Neural progenitor cell (in vitro differentiated cells): ENCODE measurements around the gene TMEM115. TPM values are rescaled to one million over a fixed set of nuclear protein-coding genes. Genes with fewer than 3 reads are reported as not detected.
A peak's percentile ranks its signal among the peaks of the same experiment; 100 is the strongest.

Experiments
- DNase-seq: peaks from one replicate; pipeline ENCODE4 v3.0.0-alpha.2; 2016; ENCODE audit warnings: low spot score
- H2AFZ ChIP-seq: fragments of 200-600 bp; sonication (generic); replicated peaks from 2 replicates; pipeline ENCODE4 v1.6.1; 2016; ENCODE audit warnings: antibody characterized with exemption
- H3F3A ChIP-seq: fragments of 200-600 bp; sonication (generic); 2 replicates; pipeline ENCODE4 v1.6.1; 2016; ENCODE audit warnings: antibody characterized with exemption, low read depth
- H3K27ac ChIP-seq: fragments of 200-600 bp; sonication (generic); 2 replicates; pipeline ENCODE4 v1.5.1; 2016; ENCODE audit warnings: mild to moderate bottlenecking
- H3K27me3 ChIP-seq: fragments of 200-600 bp; sonication (generic); 2 replicates; pipeline ENCODE4 v1.6.1; 2016; ENCODE audit warnings: mild to moderate bottlenecking, moderate library complexity
- H3K36me3 ChIP-seq: fragments of 200-600 bp; sonication (generic); 2 replicates; pipeline ENCODE4 v1.5.1; 2016
- H3K4me1 ChIP-seq: fragments of 200-600 bp; sonication (generic); 2 replicates; pipeline ENCODE4 v1.6.1; 2016; ENCODE audit warnings: mixed run types
- H3K4me2 ChIP-seq: fragments of 200-600 bp; sonication (generic); 2 replicates; pipeline ENCODE4 v1.6.1; 2016
- H3K4me3 ChIP-seq: fragments of 200-600 bp; sonication (generic); 2 replicates; pipeline ENCODE4 v1.5.1; 2016
- H3K79me2 ChIP-seq: fragments of 200-600 bp; sonication (generic); 2 replicates; pipeline ENCODE4 v1.6.1; 2016; ENCODE audit warnings: low read depth
- H3K9ac ChIP-seq: fragments of 200-600 bp; sonication (generic); 2 replicates; pipeline ENCODE4 v1.6.1; 2016
- H3K9me3 ChIP-seq: fragments of 200-600 bp; sonication (generic); 2 replicates; pipeline ENCODE4 v1.5.1; 2016; ENCODE audit warnings: low read depth
- H4K20me1 ChIP-seq: fragments of 200-600 bp; sonication (generic); 2 replicates; pipeline ENCODE4 v1.6.1; 2016; ENCODE audit warnings: low read depth
- H3K27ac Mint-ChIP-seq: 3 replicates; pipeline ENCODE4 v1.8.0; 2021; ENCODE audit warnings: mixed read lengths
- H3K27me3 Mint-ChIP-seq: 2 replicates; pipeline ENCODE4 v1.8.0; 2022; ENCODE audit warnings: low read depth, mild to moderate bottlenecking, inconsistent platforms, moderate library complexity, mixed read lengths; ENCODE audit not compliant: insufficient read depth
- H3K36me3 Mint-ChIP-seq: 3 replicates; pipeline ENCODE4 v1.8.0; 2021; ENCODE audit warnings: mixed read lengths
- H3K4me1 Mint-ChIP-seq: 3 replicates; pipeline ENCODE4 v1.8.0; 2021; ENCODE audit warnings: mixed read lengths
- H3K4me3 Mint-ChIP-seq: 3 replicates; pipeline ENCODE4 v1.8.0; 2021; ENCODE audit warnings: mild to moderate bottlenecking, moderate library complexity, mixed read lengths
- H3K9me3 Mint-ChIP-seq: 3 replicates; pipeline ENCODE4 v1.8.0; 2020; ENCODE audit warnings: mixed read lengths
- CTCF ChIP-seq: fragments of 200-600 bp; sonication (generic); IDR thresholded peaks from 2 replicates; pipeline ENCODE4 v1.5.1; 2017; ENCODE audit warnings: antibody characterized with exemption, mild to moderate bottlenecking
- EZH2 ChIP-seq: fragments of 200-600 bp; sonication (generic); IDR thresholded peaks from 2 replicates; pipeline ENCODE4 v1.6.1; 2017; ENCODE audit warnings: antibody characterized with exemption, mild to moderate bottlenecking, moderate library complexity
- EZH2phosphoT487 ChIP-seq: fragments of 200-600 bp; sonication (generic); IDR thresholded peaks from 2 replicates; pipeline ENCODE4 v1.6.1; 2017; ENCODE audit warnings: antibody characterized with exemption
- total RNA-seq: library from RNA; depleted of rRNA; stranded (reverse); fragments of >200 nt; gene quantifications from 2 replicates; pipeline ENCODE4 v1.2.3, GENCODE V29; 2015; ENCODE audit warnings: low replicate concordance

The TMEM115 gene
- total RNA-seq, 1 donor from 2014 or later, result 6.3 TPM

- Mint-ChIP-seq H3K9me3 (no peaks in the 10 kb centered on the region), H3K27ac (no peak overlapping the region), H3K27me3 (peaks cover 8% of the 10 kb centered on the region), H3K4me1 (peaks cover 9% of the 10 kb centered on the region), H3K4me3 (no peak overlapping the region), H3K36me3 (no peaks in the 10 kb centered on the region)
- Histone ChIP-seq H3K27me3 (no peaks in the 10 kb centered on the region), H3K4me1 (peaks cover 4% of the 10 kb centered on the region), H3F3A (no peaks in the 10 kb centered on the region), H3K4me3 (no peak overlapping the region), H4K20me1 (no peaks in the 10 kb centered on the region), H2AFZ (no peak overlapping the region), H3K9ac (no peak overlapping the region), H3K4me2 (no peak overlapping the region), H3K27ac (no peak overlapping the region), H3K36me3 (no peaks in the 10 kb centered on the region), H3K79me2 (no peaks in the 10 kb centered on the region), H3K9me3 (no peaks in the 10 kb centered on the region)
- no peak for DNase-seq
- no peak for TF ChIP-seq CTCF
- TF ChIP-seq EZH2phosphoT487, result no peak
- no peak for TF ChIP-seq EZH2
Observed at GRCh38 chr3:50395070-50395860, 35.9 kb upstream of the TMEM115 start.

DNA sequence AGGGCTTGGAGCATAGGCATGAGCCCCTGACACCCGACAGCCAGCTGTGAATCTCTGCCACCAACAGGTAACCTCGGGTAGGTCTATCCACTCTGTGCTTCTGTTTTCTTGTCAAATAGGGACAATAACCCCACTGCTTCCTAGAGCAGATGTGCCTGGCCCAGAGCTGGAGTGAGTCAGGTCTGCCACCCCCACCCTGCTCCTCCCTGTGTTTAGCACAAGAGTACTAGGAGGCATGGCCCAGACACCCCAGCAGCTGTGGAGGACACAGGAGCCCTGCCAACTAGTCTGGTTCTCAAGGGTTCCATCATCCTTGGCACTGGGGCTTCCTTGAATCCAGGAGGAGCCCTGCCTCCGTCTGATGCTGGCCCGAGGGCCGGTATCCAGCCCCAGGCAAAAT is 33.7 kb upstream of the TMEM115 start:
- H3K9ac ChIP-seq, result no peak overlapping the region
- Mint-ChIP-seq H3K9me3 (no peaks in the 10 kb centered on the region), H3K36me3 (no peaks in the 10 kb centered on the region)

GRCh38 chr3:50392101-50392715 is 32.9 kb upstream of the TMEM115 start:
- no peak overlapping the region for H3K9ac ChIP-seq
- no peaks in the 10 kb centered on the region for H4K20me1 ChIP-seq

More for the DNA sequence above, 33.7 kb upstream of the TMEM115 start:
- no peak overlapping the region for H3K27ac ChIP-seq
- peaks cover 7% of the 10 kb centered on the region for H3K4me1 ChIP-seq
- no peaks in the 10 kb centered on the region for H3K27me3 ChIP-seq
- H3K36me3 ChIP-seq, result no peaks in the 10 kb centered on the region
- Mint-ChIP-seq H3K4me3 (no peak overlapping the region), H3K27ac (peak overlapping the region; percentile 72), H3K27me3 (peaks cover 8% of the 10 kb centered on the region), H3K4me1 (peaks cover 9% of the 10 kb centered on the region)
- H2AFZ ChIP-seq, result no peak overlapping the region
- H3K4me3 ChIP-seq, result no peak overlapping the region
- no peak overlapping the region for H3K4me2 ChIP-seq
- TF ChIP-seq CTCF (no peak), EZH2phosphoT487 (no peak), EZH2 (no peak)
- DNase-seq, result no peak
- H3K79me2 ChIP-seq, result no peaks in the 10 kb centered on the region
- H3K9me3 ChIP-seq, result no peaks in the 10 kb centered on the region
- H3F3A ChIP-seq, result no peaks in the 10 kb centered on the region
- H4K20me1 ChIP-seq, result no peaks in the 10 kb centered on the region

More at GRCh38 chr3:50392101-50392715, 32.9 kb upstream of the TMEM115 start:
- Mint-ChIP-seq H3K36me3 (no peaks in the 10 kb centered on the region), H3K4me1 (peaks cover 9% of the 10 kb centered on the region), H3K27me3 (peaks cover 5% of the 10 kb centered on the region), H3K27ac (no peak overlapping the region), H3K4me3 (no peak overlapping the region), H3K9me3 (no peaks in the 10 kb centered on the region)
- Histone ChIP-seq H3K27ac (no peak overlapping the region), H2AFZ (no peak overlapping the region), H3K27me3 (no peaks in the 10 kb centered on the region), H3K4me1 (peaks cover 7% of the 10 kb centered on the region), H3F3A (no peaks in the 10 kb centered on the region), H3K4me3 (no peak overlapping the region), H3K79me2 (no peaks in the 10 kb centered on the region), H3K9me3 (no peaks in the 10 kb centered on the region), H3K4me2 (no peak overlapping the region), H3K36me3 (no peaks in the 10 kb centered on the region)
- no peak for DNase-seq
- no peak for TF ChIP-seq EZH2
- TF ChIP-seq CTCF, result no peak
- TF ChIP-seq EZH2phosphoT487, result no peak
